HG02571 (cell line): ENCODE results near the gene BICDL1.

Source experiments
- ATAC-seq: cut with Tn5 transposase; IDR thresholded peaks from one replicate; pipeline ENCODE4 v1.9.1; 2021; ENCODE audit warnings: mild to moderate bottlenecking, moderate library complexity; ENCODE audit not compliant: unreplicated experiment

Gene BICDL1

GRCh38 chr12:120096671-120097202 lies 107.7 kb downstream of the BICDL1 start:
- ATAC-seq, result no peak

GRCh38 chr12:120098756-120099470 lies 109.9 kb downstream of the BICDL1 start:
- no peak for ATAC-seq

GRCh38 chr12:120099738-120100137 lies 110.7 kb downstream of the BICDL1 start:
- ATAC-seq, result no peak

- no peak for ATAC-seq
Observed at GRCh38 chr12:120100630-120101029, 111.6 kb downstream of the BICDL1 start.

GRCh38 chr12:120101182-120101581 lies 112.1 kb downstream of the BICDL1 start:
- ATAC-seq, result no peak

GRCh38 chr12:120101617-120102016 lies 112.6 kb downstream of the BICDL1 start:
- no peak for ATAC-seq

GRCh38 chr12:120102189-120103043 lies 113.4 kb downstream of the BICDL1 start:
- ATAC-seq, result no peak

GRCh38 chr12:120103044-120103338 lies 114.0 kb downstream of the BICDL1 start:
- no peak for ATAC-seq

- ATAC-seq, result no peak
Observed at GRCh38 chr12:120103371-120103770, 114.3 kb downstream of the BICDL1 start.

GRCh38 chr12:120106151-120106550 lies 117.1 kb downstream of the BICDL1 start:
- no peak for ATAC-seq

- ATAC-seq, result no peak
Observed at GRCh38 chr12:120109570-120110267, 120.7 kb downstream of the BICDL1 start.

- peak; percentile 72 for ATAC-seq
Observed at GRCh38 chr12:120110550-120111501, 121.8 kb downstream of the BICDL1 start.

GRCh38 chr12:120115066-120115465 lies 126.0 kb downstream of the BICDL1 start:
- ATAC-seq, result no peak

- ATAC-seq, result no peak
Observed at GRCh38 chr12:120115692-120116440, 126.8 kb downstream of the BICDL1 start.

- no peak for ATAC-seq
Observed at GRCh38 chr12:120116441-120116791, 127.4 kb downstream of the BICDL1 start, which contains the start of gene RAB35. Gene RAB35, minus strand, starts transcription at chr12:120116753. Its CDS starts 103 bp downstream, at chr12:120116650.

GRCh38 chr12:120116792-120117651 lies 128.0 kb downstream of the BICDL1 start:
- peak; percentile 49 for ATAC-seq

GRCh38 chr12:120117961-120118320 lies 128.9 kb downstream of the BICDL1 start:
- ATAC-seq, result no peak

GRCh38 chr12:120118321-120119061 lies 129.5 kb downstream of the BICDL1 start:
- no peak for ATAC-seq
